DOHH2 (cell line): ENCODE data around the gene CDK14.
"Not testable (repeated sequence)": the region's sequence is repeated elsewhere in the genome, so short reads cannot be mapped to it uniquely, and the experiment has no call there.

Experiments
- H3F3A ChIP-seq: fragments of 200-600 bp; sonication (generic), shearing (Covaris generic); 2 replicates; pipeline ENCODE4 v1.6.0; 2016; ENCODE audit warnings: antibody characterized with exemption, mild to moderate bottlenecking; ENCODE audit not compliant: control insufficient read depth, insufficient read depth
- H3K27ac ChIP-seq: fragments of 200-600 bp; sonication (generic); 2 replicates; pipeline ENCODE4 v1.5.1; 2014; ENCODE audit warnings: low read depth, mild to moderate bottlenecking, low read length, moderate library complexity
- H3K27me3 ChIP-seq: fragments of 200-600 bp; sonication (generic); 2 replicates; pipeline ENCODE4 v1.6.1; 2014; ENCODE audit warnings: mild to moderate bottlenecking, low read length, mixed read lengths; ENCODE audit not compliant: control insufficient read depth
- H3K36me3 ChIP-seq: fragments of 200-600 bp; sonication (generic); 2 replicates; pipeline ENCODE4 v1.6.1; 2014; ENCODE audit warnings: mild to moderate bottlenecking, low read length, moderate library complexity, mixed read lengths; ENCODE audit not compliant: control insufficient read depth
- H3K4me1 ChIP-seq: fragments of 200-600 bp; sonication (generic); 2 replicates; pipeline ENCODE4 v1.6.1; 2014; ENCODE audit warnings: mild to moderate bottlenecking, low read length, mixed read lengths; ENCODE audit not compliant: control insufficient read depth
- H3K4me2 ChIP-seq: fragments of 200-600 bp; sonication (generic); 2 replicates; pipeline ENCODE4 v1.6.0; 2014; ENCODE audit warnings: mild to moderate bottlenecking, low read length, moderate library complexity
- H3K4me3 ChIP-seq: fragments of 200-600 bp; sonication (generic); 2 replicates; pipeline ENCODE4 v1.5.1; 2014; ENCODE audit warnings: mild to moderate bottlenecking, low read length, mixed read lengths
- H3K79me2 ChIP-seq: fragments of 200-600 bp; sonication (generic); 2 replicates; pipeline ENCODE4 v1.6.1; 2014; ENCODE audit warnings: mild to moderate bottlenecking, low read length, mixed read lengths; ENCODE audit not compliant: control insufficient read depth
- H3K9me2 ChIP-seq: fragments of 200-600 bp; sonication (generic); replicated peaks from 2 replicates; pipeline ENCODE4 v1.6.1; 2014; ENCODE audit warnings: mild to moderate bottlenecking, low read length, mixed read lengths; ENCODE audit not compliant: control insufficient read depth
- H3K9me3 ChIP-seq: fragments of 200-600 bp; sonication (generic); 2 replicates; pipeline ENCODE4 v1.6.1; 2014; ENCODE audit warnings: antibody characterized with exemption, low read length, mixed read lengths; ENCODE audit not compliant: control insufficient read depth, insufficient read depth
- H4K20me1 ChIP-seq: fragments of 200-600 bp; sonication (generic); 2 replicates; pipeline ENCODE4 v1.6.0; 2014; ENCODE audit warnings: low read depth, mild to moderate bottlenecking, antibody characterized with exemption, low read length, moderate library complexity; ENCODE audit not compliant: control insufficient read depth, insufficient read depth
- CTCF ChIP-seq: fragments of 200-600 bp; sonication (generic); IDR thresholded peaks from one replicate; pipeline ENCODE4 v1.5.1; 2014; ENCODE audit warnings: antibody characterized with exemption, mild to moderate bottlenecking, low read depth, low read length; ENCODE audit not compliant: poor library complexity, severe bottlenecking
- EZH2phosphoT487 ChIP-seq: fragments of 200-600 bp; sonication (generic); IDR thresholded peaks from 2 replicates; pipeline ENCODE4 v1.6.1; 2017; ENCODE audit warnings: borderline replicate concordance, mild to moderate bottlenecking, antibody characterized with exemption, low read length, moderate library complexity, mixed read lengths

The CDK14 gene

GRCh38 chr7:90756366-90756765 lies 160.2 kb downstream of the CDK14 start:
- H3K9me3 ChIP-seq = peaks cover 3% of the 10 kb centered on the region; the same call in 1 of the 2 replicates
- no peaks in the 10 kb centered on the region for H4K20me1 ChIP-seq
- H3K27me3 ChIP-seq = no peaks in the 10 kb centered on the region
- H3K79me2 ChIP-seq = peaks cover 97% of the 10 kb centered on the region
- H3K27ac ChIP-seq = peak overlapping the region; percentile 76
- no peaks in the 10 kb centered on the region for H3K9me2 ChIP-seq
- H3K4me2 ChIP-seq = peak overlapping the region; percentile 71
- peaks cover 42% of the 10 kb centered on the region for H3F3A ChIP-seq
- peaks cover 93% of the 10 kb centered on the region for H3K36me3 ChIP-seq
- H3K4me1 ChIP-seq = peaks cover 100% of the 10 kb centered on the region
- H3K4me3 ChIP-seq = peak overlapping the region; percentile 55
- TF ChIP-seq CTCF (no peak), EZH2phosphoT487 (no peak)

GRCh38 chr7:90757565-90757950 lies 161.4 kb downstream of the CDK14 start:
- H3K9me2 ChIP-seq, H4K20me1 ChIP-seq, H3K27me3 ChIP-seq, H3K9me3 ChIP-seq: not testable (repeated sequence)
- Histone ChIP-seq H3F3A (peaks cover 39% of the 10 kb centered on the region), H3K27ac (peak overlapping the region; percentile 76), H3K36me3 (peaks cover 93% of the 10 kb centered on the region), H3K79me2 (peaks cover 98% of the 10 kb centered on the region), H3K4me1 (peaks cover 100% of the 10 kb centered on the region), H3K4me3 (peak overlapping the region; percentile 55), H3K4me2 (peak overlapping the region; percentile 71)

- H3K27ac ChIP-seq = peak overlapping the region; percentile 21
- peaks cover under 1% of the 10 kb centered on the region; the same call in 1 of the 2 replicates for H3K9me3 ChIP-seq
- H3K9me2 ChIP-seq = no peaks in the 10 kb centered on the region
- no peak for TF ChIP-seq EZH2phosphoT487
- H3K4me2 ChIP-seq = peak overlapping the region; percentile 71
- peaks cover 27% of the 10 kb centered on the region for H3F3A ChIP-seq
- H4K20me1 ChIP-seq = no peaks in the 10 kb centered on the region
- H3K4me1 ChIP-seq = peaks cover 98% of the 10 kb centered on the region
- peak overlapping the region; percentile 8 for H3K4me3 ChIP-seq
- H3K27me3 ChIP-seq = no peaks in the 10 kb centered on the region
- H3K36me3 ChIP-seq = peaks cover 87% of the 10 kb centered on the region
- H3K79me2 ChIP-seq = peaks cover 99% of the 10 kb centered on the region
These were observed 162.9 kb downstream of the CDK14 start for GRCh38 chr7:90758933-90759562.

- peaks cover 99% of the 10 kb centered on the region for H3K79me2 ChIP-seq
- peak overlapping the region; percentile 71 for H3K4me2 ChIP-seq
These were observed 163.6 kb downstream of the CDK14 start for GRCh38 chr7:90759710-90760109.

More at GRCh38 chr7:90759710-90760109, 163.6 kb downstream of the CDK14 start:
- Histone ChIP-seq H4K20me1 (no peaks in the 10 kb centered on the region), H3K9me2 (no peaks in the 10 kb centered on the region), H3K27ac (peak overlapping the region; percentile 21), H3K27me3 (no peaks in the 10 kb centered on the region), H3F3A (peaks cover 21% of the 10 kb centered on the region), H3K4me1 (peaks cover 98% of the 10 kb centered on the region), H3K4me3 (peak overlapping the region; percentile 8), H3K9me3 (no peaks in the 10 kb centered on the region), H3K36me3 (peaks cover 87% of the 10 kb centered on the region)
- TF ChIP-seq EZH2phosphoT487 (no peak), CTCF (no peak)
